UCSD-AML1 (cell line): ENCODE measurements around the gene TRAF2.
"Not testable (repeated sequence)": the region's sequence is repeated elsewhere in the genome, so short reads cannot be mapped to it uniquely, and the experiment has no call there.

Experiments
- DNase-seq: peaks from one replicate; lab custom pipeline; 2025; ENCODE audit not compliant: unreplicated experiment; lab: John Stamatoyannopoulos, UW

Gene TRAF2

DNA sequence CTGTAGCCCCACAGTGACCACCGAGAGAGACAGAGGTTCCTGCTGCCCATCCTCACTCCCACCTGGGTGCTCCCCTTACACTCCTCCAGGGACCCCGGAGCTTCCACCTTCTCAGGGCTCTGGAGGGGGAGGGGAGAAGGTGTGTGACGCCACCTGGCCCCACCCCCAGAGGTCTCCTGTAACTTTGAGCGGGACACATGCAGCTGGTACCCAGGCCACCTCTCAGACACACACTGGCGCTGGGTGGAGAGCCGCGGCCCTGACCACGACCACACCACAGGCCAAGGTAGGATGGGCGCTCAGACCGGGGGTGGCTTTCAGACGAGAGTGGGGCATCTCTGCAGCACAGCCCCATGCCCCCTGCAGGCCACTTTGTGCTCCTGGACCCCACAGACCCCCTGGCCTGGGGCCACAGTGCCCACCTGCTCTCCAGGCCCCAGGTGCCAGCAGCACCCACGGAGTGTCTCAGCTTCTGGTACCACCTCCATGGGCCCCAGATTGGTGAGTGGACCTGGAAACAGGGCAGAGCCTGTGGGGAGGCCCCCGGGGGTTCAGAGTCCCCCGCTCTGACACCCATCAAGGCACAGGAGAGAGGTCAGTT is 29.7 kb upstream of the TRAF2 start:
- DNase-seq = no peak

DNA sequence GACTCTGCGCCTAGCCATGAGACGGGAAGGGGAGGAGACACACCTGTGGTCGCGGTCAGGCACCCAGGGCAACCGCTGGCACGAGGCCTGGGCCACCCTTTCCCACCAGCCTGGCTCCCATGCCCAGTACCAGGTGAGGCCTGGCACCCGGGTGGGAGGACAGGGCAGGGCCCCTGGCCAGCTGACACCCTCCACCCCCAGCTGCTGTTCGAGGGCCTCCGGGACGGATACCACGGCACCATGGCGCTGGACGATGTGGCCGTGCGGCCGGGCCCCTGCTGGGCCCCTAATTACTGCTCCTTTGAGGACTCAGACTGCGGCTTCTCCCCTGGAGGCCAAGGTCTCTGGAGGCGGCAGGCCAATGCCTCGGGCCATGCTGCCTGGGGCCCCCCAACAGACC is 29.1 kb upstream of the TRAF2 start:
- DNase-seq = no peak

DNA sequence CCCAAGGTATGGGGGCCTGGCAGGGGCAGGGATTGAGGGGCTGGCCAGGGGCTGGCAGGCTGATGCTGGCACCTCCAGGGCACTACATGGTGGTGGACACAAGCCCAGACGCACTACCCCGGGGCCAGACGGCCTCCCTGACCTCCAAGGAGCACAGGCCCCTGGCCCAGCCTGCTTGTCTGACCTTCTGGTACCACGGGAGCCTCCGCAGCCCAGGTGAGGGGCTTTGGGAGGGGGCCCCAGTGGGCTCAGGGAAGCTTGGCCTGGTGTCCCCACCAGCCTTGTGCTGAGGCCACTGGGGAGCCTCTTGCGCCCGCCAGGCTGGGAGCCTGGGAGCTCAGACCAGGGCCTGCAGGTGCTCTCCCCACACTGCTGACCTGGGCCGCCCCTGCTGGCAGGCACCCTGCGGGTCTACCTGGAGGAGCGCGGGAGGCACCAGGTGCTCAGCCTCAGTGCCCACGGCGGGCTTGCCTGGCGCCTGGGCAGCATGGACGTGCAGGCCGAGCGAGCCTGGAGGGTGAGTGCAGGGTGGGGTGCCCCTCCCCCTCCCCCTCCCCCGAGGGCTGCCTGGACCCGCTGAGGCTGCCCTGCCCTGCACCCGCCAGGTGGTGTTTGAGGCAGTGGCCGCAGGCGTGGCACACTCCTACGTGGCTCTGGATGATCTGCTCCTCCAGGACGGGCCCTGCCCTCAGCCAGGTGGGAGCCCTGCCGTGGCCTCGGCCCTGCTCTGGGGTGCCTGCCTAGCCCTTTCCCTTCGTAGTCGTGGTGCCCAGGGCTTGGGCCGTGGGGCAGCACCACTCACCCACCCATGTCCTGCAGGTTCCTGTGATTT is 28.5 kb upstream of the TRAF2 start:
- DNase-seq = no peak

DNA sequence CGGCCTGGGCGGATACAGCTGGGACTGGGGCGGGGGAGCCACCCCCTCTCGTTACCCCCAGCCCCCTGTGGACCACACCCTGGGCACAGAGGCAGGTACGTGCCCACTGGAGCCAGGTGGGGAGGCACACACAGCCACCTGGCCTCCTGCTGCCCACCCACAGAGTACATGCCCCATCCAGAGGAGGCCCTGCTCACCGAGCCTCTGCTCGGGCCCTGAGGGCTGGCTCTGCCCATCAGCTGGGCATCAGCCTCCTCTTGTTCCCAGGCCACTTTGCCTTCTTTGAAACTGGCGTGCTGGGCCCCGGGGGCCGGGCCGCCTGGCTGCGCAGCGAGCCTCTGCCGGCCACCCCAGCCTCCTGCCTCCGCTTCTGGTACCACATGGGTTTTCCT is 27.9 kb upstream of the TRAF2 start:
- no peak for DNase-seq

DNA sequence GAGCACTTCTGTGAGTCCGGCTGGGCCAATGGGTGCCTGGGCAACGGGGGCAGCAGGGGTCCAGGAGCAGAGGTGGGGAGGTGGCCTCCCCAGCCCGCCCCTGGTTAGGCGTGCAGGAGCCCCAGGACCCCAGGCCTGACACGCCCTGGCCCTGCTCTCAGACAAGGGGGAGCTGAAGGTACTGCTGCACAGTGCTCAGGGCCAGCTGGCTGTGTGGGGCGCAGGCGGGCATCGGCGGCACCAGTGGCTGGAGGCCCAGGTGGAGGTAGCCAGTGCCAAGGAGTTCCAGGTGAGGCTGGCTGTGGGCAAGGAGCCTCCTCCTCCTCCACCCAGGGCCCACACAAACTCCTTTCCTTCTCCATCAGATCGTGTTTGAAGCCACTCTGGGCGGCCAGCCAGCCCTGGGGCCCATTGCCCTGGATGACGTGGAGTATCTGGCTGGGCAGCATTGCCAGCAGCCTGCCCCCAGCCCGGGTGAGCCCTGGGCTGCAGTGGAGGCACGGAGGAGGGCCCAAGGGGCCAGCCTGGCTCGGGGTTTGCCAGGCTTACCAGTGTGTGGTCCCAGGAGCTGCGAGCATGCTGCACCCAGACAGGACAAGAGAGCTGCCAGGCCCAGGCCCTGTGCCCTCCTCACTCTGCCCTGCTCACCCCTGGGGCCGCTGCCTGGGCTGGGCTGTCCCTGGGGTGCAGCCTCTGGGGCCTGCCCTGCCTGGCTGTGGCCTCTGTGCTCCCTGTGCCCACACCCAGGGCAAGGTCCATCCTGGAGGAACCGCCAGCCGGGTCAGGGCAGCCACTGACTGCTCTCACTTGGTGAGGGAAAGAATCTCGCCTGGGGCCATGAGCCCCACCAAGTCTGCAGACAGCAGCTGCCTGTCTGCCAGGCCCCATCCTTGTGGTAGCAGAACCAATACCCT is 27.2 kb upstream of the TRAF2 start:
- no peak for DNase-seq

DNA sequence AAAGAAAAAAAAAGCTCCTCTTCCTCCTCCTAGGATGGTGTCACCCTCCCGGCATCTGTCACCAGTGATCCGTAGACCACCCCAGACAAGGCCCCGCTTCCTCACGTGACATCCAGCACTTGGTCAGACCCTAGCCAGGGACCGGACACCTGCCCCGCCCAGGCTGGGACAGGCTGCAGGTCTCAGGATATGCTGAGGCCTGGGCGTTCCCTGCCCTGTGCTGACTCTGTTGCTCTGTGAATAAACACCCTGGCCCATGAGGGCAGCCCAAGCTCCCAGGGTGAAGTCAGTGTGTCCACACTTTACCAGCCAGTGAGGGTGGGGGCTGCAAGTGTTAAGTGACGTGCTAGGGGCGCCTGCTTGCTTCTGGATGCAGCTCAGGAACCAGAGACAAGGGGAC is 25.8 kb upstream of the TRAF2 start:
- no peak for DNase-seq

DNA sequence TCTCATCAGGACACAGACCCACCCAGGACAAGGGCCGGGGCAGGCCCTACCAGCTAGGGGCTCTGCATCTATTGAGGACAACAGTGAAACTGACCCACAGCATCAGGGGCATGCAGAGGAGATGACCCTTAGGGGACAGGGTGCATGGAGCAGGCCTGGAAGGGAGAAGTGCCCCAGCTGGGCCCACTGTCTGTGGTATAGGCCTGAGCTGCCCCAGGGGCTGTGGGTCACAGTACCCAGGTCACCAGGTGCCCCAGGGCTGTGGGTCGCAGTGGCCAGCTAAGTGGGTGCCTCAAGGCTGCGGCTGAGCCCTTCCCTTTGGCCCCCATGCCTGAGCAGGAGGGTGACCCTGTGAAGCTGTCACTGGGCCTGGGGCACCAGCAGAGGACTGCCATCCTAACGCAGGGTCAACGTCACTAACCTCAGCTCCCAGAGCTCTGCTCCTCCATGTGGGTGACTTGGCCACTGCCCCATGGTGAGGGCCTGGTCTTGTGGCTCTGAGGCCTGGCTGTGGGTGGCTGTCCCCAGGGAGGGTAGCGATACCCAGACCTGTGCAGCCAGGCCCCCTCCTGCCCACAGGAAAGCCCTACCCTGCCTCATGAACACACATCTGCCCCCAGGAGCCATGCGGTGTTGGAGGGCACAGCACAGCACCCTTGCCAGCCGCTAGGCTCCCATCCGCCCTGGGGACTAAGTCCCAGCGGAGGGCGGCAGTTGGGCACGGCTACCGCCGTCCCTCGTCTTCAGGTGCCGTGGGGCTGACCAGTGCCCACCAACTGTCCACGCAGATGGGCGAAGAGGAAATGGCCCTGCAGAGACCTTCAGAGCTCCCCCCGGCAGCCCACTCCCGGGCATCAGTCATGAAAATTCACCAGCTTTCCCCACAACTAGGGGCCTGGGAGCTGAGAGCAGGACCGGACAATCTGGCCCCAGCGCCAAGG is 25.1 kb upstream of the TRAF2 start:
- DNase-seq = no peak

DNA sequence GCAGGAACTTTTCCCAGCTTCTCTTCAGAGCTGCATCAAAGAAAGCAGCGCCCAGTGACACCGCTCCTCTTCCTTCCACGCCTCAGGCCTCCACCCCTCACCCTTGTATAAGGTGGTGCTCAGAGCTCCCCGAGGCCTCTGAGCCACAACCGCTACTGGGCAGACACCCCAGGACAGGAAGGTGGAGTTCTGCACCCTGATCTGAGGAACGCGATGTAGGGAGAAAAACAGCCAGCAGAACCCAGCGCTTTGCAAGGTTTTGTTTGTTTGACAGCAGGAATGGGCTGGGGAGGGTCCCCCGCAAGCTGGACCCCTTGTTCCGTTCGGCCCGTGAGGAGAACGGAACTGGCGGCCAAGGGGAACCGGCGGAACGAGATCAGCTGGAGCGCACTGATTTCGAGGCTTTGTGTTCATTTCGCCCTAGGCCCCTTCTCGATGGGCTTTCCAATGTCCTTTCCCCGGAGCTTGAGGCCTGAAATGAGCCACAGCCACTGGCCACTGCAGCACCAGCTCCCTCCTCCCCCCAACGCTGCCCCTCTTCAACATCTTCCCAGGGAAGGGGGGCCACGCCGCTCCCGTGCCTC is 24.4 kb upstream of the TRAF2 start:
- DNase-seq = no peak

DNA sequence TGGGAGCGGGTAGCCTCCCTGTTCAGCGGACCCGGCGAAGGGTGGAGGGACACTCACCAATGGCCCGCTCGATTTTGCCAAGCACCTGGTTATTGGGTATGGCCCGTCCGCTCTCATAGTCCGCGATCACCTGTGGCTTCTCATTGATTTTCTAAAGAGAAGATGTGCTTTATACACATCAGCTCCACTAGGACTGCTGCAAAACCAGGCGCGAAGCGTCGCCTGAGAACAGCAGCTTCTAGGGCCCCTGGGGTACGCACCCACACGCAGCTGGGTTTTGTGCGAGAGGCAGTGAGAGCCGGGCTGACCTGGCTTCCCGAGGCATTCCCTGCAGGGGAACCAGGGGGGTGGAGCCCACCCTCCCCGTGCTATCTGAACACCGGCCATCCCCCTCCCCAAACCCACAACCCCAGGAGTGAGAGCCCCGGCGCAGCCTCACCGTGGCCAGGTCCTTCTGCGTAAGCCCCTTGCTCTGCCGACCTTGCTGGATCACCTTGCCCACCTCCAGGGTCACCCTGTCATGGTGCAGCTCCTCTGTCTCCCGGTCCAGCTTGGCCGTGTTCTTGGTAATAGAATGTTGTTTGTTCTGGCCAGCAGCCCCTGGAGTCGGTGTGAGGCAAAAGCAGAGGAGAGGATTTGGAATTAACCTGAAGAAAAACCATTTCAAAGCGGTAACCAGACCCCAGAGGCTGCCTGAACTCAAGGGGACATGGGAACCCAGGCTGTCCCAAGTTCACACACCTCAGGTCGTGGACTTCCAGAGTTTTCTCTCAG is 23.3 kb upstream of the TRAF2 start:
- DNase-seq = no peak

DNA sequence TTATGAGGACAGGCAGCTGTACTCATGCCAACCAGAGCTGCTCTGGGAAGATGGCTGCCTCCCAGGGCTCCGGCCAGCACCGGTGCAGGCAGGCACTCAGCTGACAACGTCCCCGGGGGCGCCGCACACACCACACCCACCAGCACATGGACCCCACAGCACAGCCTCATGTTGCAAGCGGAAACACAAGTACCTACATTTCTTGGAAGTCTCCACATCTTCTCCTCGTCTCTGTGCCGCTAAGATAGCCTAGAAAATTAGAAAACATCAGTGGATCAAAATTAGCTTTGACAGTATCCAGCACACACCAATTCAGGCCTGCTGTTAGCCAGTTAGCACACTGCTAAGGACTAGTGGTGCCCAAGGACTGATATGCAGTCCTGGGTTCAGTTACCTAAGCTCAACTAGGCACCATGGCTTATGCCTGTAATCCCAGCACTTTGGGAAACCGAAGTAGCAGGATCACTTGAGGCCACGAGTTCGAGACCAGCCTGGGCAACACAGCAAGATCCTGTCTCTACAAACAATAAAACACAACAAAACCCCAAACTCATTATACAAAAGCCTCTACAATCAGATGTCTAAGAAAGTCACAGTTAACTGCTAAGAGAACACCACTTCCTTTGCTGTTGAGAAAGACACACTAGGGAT is 22.6 kb upstream of the TRAF2 start:
- no peak for DNase-seq

DNA sequence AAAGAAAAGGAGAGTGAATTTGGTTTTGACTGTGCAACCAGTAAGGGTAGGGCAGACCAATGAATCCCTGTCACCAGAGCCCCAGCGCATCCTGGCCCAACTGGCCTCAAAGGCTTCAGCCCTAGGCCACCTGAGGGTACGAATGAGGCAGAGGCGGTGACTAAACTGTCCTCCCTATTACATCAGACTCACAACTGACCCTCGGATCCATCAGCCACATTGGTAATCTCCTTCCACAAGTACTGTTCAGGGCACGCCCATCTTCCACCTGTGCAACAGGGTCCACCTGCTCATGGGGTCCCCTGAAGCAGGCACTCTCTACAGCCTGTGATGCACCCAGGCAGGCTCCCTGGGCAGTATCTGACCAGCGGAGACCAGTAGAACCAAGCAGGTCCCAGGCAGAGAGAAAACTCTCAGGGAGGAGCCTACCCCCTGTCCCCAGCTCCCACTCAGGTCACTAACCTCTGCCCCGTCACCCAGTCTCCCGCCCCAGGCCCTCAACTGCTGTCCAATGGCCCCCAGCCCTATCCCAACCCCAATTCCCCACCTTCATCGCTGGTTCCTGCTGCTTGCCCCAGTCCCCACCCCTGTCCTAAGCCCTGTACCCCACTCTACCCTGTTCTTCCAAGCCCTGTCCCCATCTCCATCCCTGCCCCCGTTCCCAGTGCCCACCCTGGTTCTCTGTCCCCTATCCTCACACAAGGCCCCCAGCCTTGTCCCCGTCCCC is 21.1 kb upstream of the TRAF2 start:
- DNase-seq = no peak

DNA sequence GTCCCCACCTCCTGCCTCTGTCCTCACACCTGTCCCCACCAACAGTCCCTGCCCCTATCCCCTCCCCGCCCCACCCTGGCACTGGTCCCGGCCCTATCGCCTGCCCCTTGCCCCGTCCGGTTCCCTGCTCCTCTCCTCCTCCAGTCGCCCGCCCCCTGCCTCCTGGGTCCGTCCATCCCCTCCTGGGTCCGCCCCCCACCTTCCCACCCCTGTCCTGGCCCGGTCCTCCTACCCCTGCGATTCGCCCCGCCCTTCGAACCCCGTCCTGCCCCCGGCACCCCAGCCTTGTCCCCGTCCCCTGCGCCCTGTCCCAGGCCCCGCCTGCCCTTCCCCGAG is 20.6 kb upstream of the TRAF2 start:
- no peak for DNase-seq

DNA sequence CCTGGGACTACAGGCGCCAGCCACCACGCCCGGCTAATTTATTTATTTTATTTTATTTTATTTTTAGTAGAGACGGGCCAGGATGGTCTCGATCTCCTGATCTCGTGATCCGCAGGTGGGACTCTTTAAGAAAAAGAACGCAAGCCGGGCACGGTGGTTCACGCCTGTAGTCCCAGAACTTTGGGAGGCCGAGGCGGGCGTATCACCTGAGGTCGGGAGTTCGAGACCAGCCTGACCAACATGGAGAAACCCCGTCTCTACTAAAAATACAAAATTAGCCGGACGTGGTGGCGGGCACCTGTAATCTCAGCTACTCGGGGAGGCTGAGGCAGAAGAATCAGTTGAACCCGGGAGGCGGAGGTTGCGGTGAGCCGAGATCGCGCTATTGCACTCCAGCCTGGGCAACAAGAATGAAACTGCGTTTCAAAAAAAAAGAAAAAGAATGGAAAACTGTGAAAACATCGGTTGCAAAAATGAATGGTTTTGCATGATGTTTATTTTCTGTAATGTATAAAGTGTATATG is 19.4 kb upstream of the TRAF2 start:
- not testable (repeated sequence) for DNase-seq

DNA sequence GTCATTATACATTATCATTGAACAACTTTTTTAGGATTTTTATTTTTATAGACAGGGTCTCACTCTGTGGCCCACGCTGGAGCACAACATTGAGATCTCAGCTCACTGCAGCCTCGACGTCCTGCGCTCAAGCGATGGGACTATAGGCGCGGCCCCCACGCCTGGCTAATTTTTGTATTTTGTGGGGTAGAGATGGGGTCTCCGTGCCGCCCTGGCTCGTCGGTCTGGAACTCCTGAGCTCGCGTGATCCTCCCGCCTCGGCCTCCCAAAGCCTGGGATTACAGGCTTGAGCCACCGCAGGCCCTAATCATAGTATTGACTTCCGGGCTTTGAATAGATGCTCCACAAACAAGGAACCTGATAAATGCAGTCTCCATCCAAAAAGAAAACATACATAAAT is 18.8 kb upstream of the TRAF2 start:
- DNase-seq = no peak

DNA sequence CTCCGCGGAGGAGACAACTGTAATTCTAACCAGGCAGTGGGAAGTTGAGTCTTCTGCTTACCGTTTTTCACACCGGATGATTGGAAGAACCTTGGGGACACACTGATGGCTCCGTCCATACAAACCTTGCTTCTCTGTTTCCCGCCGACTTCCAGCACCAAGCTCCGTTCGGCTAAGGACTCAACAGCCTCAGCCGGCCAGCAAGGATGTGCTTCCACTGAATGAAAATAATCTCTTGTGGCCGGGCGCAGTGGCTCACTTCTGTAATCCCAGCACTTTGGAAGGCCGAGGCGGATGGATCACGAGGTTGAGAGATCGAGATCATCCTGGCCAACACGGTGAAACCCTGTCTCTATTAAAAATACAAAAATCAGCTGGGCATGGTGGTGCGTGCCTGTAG is 18.4 kb upstream of the TRAF2 start:
- no peak for DNase-seq

DNA sequence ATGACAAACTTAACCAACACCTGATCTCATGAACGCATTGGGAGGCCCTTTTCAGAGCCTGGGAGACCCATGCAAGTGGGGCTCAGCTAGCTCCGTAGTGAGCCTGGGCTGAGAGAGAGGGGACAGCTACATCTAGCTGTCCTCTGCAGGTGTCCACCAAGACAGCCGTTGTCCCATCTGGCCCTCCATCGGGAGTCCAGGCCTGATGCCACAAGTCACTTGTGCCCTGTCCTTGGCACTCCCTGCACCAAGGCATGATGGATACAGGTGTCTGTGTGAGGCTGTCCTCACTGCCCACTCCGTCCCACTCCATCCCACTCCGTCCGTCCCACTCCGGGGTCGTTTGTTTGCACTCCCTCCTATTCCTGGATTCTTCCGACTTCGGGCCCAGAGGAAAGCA is 17.7 kb upstream of the TRAF2 start:
- DNase-seq = no peak

DNA sequence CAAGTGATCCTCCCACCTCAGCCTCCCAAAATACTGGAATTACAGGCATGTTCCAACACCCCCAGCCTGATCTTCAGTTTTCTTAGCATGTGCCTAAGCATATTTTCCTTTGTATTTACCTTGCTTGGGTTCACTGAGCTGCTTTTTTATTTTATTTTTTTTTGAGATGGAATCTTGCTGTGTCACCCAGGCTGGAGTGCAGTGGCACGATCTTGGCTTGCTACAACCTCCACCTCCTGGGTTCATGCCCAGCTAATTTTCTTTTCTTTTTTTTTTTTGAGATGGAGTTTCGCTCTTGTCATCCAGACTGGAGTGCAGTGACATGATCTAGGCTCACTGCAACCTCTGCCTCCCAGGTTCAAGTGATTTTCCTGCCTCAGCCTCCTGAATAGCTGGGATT is 16.7 kb upstream of the TRAF2 start:
- DNase-seq = not testable (repeated sequence)

DNA sequence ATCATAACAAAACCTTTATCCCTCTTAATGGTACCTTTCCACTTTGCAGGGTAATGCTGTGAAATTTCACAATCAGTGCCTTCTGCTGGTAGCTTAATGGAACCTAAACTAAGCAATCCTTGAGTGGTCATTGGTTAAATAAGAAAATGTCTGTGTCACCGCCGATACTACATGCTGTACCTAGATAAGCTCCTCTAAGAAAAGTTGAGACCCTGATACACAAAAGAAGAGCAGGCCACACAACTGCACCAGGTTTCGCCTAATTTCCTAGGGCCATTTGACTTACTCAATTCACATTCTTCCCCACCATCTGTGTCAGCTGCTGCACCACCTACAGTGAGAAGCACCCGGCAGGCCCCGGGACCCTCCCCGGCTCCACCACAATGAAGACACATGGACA is 11.2 kb upstream of the TRAF2 start:
- DNase-seq = no peak
